Tibial nerve (tissue), 4 donors: ENCODE measurements around the gene ANO10.

Source experiments
- CTCF ChIP-seq, 5 experiments: fragments of 200-600 bp in 3 of 5; fragments of 450-650 bp in 2 of 5; sonication (generic) in 3 of 5; IDR thresholded peaks; one replicate each; pipeline ENCODE4 v1.5.1; 2016 to 2019; ENCODE audit warnings: antibody characterized with exemption in 5 of 5, mild to moderate bottlenecking in 3 of 5, moderate library complexity in 2 of 5
- EP300 ChIP-seq, 2 donors: sonication (generic); formaldehyde crosslinking; IDR thresholded peaks; one replicate each; pipeline ENCODE4 v1.6.1; 2017; ENCODE audit warnings: antibody characterized with exemption in 2 of 2, mild to moderate bottlenecking in 1 of 2

GRCh38 chr3:43345246-43345645 lies 276.6 kb downstream of the ANO10 start:
- TF ChIP-seq CTCF (IDR thresholded peaks at IDR 0.05), result no peak
- TF ChIP-seq EP300 (IDR thresholded peaks at IDR 0.05), result no peak
